Stimulated activated CD8-positive, alpha-beta memory T cell treated with anti-CD3 and anti-CD28 coated beads, Interleukin-2, amount 100 ng/mL, for 1 hour (primary cell): ENCODE data around the gene PYM1.

ENCODE experiments used
- DNase-seq, 2 donors: peaks; one replicate each; pipeline ENCODE4 v3.0.0-alpha.2; 2020; ENCODE audit warnings: low read depth in 2 of 2

PYM1 gene

DNA sequence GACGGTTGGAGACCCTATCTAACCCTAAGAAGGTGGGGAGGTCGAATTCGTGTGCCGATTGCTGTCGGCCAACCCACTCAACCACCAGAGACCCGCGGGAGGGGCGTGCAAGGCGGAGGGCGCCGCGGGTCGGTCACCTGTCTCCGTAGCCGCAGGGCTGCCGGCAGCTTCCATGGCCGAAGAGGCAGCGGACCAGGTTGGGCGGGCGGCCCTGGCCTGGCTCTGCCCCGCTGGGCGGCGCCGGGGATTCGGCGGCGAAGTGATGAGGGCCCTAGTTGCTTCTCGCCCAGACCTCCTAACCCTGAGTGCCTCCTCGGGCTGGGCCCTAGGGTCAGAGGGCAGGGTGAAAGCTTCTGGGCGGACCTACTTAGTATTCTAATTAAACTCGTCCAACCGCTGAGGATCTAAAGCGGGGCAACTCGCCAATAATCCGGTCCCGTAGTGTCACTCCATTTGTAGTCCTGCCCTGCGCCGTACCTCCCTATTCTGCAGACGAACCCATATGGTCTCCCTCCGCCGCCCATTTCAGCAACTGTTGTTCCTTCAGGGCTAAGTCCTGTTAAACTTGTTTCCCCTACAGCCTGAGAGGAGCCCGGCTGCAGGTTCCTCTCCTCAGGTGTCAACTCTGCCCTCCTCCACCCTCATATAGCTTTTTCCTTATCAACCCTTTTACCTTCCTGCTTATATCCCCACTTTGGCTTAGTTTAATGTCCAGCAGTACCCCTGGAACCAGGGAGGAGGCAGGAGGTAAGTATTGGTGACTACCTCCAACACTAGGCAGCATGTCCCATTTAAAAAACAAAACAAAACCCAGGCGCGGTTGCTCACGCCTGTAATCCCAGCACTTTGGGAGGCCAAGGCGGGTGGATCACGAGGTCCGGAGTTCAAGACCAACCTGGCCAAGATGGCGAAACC is at the start of gene PYM1:
PYM1 (minus strand) TSS at position 307 of the 915 bp plus-strand sequence; CDS start at position 174, 133 bp downstream.
- peak; percentile 31 to 44 for DNase-seq

- peak in 1 of 2 donors; percentile 16 for DNase-seq
Observed at GRCh38 chr12:55974308-55974730, 46.6 kb upstream of the PYM1 start.

DNA sequence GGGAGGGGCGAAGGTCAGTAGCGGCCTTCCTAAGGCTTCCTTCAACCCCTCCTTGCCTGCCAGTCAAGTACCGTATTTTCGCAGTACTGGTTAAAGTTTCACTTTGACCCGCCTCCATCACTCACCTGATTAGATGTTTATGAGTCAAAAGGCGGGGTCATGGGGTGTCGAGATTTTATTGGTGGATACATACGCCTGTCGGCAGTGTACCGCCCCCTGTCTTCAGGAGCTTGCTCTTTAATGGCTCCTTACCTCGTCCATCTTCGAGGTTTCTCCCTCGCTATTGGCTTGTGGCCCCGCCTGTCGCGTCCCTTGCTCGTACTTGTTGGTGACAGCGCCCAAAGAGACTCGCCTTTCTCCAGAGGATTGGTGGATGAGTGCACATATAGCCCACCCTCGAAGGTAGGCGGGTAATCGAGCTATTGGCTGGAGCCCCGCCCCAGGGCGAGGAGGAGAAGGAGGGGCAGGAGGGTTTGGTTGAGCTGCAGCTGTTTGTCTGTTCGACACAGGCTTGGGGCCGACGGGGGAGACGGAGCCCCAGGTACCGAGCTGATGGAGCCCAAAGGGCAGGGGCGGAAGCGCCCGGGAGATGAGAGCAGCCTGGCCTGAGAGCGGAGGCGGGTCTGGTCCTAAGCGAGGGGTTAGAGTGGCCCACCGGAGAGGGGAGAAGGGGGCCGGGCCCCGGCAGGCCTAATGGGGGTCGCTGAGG is 46.1 kb upstream of the PYM1 start, which contains the start of gene RAB5B:
RAB5B (plus strand) TSS at position 480 of the 709 bp plus-strand sequence. CDS start 12,883 bp downstream, outside the sequence.
- DNase-seq: peak; percentile 91 to 96

DNA sequence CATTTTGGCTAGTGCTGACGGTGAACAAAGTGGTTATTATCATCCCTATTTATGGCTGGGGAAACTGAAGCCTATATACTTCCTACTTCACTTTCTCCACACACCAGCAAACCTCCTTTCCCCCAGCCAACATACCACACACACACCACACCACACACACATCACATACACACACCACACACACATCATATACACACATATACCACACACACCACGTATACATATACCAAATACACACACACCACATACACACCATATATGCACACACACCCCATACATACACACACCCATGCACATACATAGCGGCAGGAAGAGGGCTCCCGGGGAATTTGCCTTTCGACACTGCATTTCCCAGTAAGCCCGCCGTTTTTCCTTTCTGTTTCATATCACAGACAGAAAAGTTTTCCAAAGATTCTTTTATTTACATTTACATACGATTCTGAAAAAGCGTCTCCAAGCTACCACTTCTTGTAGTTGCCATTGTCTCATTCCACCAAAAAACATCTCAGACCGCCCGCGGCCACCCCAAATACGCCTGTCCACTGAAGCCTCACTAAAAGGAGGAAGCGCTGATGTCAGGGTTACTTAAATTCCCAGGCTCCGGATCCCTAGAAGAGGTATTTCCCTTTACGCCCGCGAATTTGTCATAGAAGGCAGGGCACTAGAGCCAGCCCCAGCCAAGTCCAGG is 45.4 kb upstream of the PYM1 start:
- no peak for DNase-seq

GRCh38 chr12:55972456-55972855 is 44.8 kb upstream of the PYM1 start:
- no peak for DNase-seq

GRCh38 chr12:55972042-55972441 is 44.3 kb upstream of the PYM1 start:
- DNase-seq: no peak

GRCh38 chr12:55970775-55971174 is 43.1 kb upstream of the PYM1 start:
- DNase-seq: no peak

GRCh38 chr12:55969356-55969755 is 41.7 kb upstream of the PYM1 start:
- no peak for DNase-seq

DNA sequence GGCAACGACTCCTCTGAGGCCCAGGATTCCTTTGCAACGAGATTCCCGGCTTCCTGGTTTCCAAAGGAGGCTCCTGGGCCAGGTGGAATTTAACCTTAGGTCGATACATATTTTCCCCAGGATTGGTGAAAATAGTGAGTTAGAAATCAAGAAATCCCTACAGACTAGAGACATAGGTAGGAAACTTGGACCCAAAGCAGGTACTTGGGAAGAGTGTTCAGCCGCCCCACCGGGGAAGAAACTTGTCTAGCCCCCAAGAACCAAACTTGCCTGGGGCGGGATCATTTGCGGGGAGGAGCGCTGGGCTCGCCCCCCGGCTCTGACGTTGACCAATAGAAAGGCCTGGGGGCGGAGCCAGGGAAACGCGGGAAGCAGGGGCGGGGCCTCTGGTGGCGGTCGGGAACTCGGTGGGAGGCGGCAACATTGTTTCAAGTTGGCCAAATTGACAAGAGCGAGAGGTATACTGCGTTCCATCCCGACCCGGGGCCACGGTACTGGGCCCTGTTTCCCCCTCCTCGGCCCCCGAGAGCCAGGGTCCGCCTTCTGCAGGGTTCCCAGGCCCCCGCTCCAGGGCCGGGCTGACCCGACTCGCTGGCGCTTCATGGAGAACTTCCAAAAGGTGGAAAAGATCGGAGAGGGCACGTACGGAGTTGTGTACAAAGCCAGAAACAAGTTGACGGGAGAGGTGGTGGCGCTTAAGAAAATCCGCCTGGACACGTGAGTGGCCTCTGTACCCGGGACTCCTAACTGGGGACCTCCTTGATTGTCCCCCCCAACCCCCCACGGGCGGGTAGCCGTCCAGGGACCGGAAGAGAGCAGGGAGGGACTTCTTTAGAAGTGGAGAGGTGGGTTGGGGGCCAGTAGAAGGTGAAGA is 39.0 kb upstream of the PYM1 start, which contains the start of gene CDK2:
CDK2 (plus strand) TSS at position 423 of the 874 bp plus-strand sequence; CDS start at position 602, 179 bp downstream.
- DNase-seq: peak; percentile 78 to 82

DNA sequence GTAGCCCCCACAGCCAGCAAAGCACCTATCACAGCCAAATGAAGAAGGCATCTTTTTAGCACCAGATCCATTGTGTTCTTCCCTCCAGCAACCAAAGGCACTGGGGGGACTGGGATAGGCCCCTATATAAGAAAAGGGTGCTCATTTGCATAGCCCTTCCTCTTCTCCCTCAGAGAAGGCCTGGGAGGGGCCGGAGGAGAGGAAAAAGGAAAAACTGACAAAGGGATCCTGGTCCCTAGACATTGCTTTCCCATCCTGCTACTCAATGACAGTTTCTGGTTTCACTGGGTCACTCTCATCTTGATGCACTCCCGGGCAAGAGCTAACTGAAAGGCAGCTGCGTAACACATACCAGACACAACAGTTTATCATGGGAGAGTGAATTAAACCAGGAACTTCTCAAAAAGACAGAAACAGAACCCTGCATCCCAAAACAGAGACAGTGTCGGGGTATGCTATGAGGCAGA is 38.3 kb upstream of the PYM1 start, which contains the start of gene PMEL:
PMEL (minus strand) TSS at position 102 of the 467 bp plus-strand sequence; CDS start at position 71, 31 bp downstream.
- DNase-seq: no peak

DNA sequence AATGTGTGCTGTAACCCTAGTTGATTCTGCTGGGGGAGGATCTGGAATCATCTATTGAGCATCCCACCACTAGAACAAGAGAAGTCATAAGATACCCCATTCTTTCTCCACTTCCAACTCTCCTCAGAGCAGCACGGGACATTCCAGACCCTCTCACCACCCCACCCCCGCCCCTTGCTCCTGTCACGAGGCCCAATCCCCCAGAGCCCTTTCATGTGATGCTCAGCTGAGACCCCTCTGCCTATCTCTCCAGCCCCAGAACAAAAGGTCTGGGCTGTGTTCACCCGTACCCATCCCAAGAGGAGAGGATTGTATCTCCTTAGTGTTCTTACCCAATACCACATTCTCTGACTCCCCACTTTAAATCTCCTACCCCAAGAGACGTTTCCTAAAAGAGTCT is 37.5 kb upstream of the PYM1 start:
- DNase-seq: no peak

- DNase-seq: no peak
Observed at GRCh38 chr12:55963760-55964159, 36.1 kb upstream of the PYM1 start.

- DNase-seq: no peak
Observed at GRCh38 chr12:55957106-55957859, 29.6 kb upstream of the PYM1 start.

DNA sequence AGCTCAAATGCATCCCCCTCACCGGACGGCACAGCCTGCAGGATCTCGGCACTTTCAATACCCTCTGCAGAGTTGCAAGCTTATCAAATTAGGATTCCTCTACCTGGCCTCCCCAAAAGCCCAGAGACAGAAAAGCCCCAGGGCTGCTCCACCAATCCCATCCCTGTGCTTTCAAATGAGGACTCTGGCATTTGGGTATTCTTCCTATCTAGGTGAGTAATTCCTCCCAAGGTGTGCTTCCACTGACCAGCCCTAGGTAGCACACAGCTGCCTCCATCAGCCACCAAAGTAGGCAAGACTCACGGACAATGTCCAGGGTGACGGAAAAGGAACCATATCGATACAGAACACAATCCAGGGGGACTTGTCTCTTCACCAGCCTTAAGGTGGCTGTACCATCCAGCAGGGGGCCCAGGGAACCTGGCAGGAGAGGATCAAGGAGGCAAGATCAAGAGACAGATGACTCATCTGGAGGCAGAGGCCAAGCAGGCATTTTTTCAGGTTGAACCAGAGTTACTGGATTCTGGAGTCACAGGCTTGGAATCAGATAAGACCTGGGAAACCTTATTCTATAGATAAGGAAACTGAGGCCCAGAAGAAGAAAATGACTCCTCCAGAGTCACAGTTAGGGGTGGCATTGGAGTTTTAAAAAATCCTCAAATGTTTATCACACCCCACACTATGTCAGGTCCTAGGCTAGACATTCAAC is 28.3 kb upstream of the PYM1 start:
- DNase-seq: peak in 1 of 2 donors; percentile 24

DNA sequence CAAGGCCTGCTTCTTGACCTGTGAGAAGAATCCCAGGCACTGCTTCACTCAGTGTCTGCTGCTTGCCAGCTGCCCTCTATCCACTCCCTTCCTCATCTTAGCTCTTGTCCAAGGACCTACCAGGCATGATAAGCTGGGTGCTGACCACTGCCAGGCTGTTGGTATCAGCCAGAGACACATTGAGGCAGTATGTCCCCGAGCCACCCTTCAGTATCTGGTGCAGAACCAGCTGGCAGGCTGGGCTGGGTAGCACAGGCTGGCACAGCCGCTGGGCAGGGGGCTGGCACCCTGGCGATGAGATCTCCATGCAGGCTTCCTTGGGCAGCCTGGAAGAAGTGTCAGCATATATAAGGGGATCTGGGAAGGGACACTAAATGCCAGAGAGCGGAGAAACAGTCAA is 27.6 kb upstream of the PYM1 start:
- no peak for DNase-seq

GRCh38 chr12:55946553-55946952 is 18.9 kb upstream of the PYM1 start:
- DNase-seq: no peak

- no peak for DNase-seq
Observed at GRCh38 chr12:55942577-55943136, 15.0 kb upstream of the PYM1 start.

DNA sequence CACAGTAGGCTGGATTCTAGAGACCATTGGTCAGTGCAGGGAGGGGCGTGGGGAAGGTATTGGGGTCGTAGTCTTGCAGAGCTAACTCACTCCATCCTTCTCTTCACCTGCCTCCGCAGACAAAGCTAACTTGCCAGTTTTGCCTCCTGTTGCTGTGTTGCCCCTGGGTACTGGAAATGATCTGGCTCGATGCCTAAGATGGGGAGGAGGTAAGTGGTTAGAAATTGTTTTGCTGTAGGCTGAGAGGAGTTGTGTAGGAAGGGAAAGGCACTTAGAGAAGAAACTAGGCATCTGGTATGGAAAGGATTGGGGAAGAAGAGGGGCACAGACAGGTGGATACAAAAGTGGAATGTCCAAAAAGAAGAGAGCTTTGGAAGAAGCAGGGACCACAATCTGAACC is 14.4 kb upstream of the PYM1 start:
- no peak for DNase-seq
